Right forelimb (tissue), 1 donor: ENCODE measurements around the gene TNS1.

ENCODE experiments used
- DNase-seq: peaks from one replicate; pipeline ENCODE4 v3.0.0-alpha.2; 2018

The TNS1 gene

DNA sequence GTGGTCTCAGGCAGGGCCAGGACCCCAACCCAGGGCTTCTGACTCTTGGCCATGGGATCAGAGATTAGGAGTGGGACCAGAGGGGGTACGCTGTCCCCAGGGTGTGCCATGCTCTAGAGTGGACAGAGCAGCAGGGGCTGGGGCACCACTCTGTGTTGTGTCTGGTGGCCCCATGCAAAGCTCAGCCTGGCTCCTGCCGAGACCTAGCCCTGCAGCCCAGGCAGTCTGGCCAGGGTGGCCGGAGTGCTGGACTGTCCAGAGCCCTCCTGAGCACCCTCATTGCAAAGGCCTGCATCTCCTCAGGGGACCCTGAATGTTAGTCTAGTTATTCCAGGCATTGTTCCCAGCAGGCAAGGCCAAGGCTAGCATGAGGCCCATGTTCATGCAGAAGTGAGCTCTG is 162.3 kb downstream of the TNS1 start:
- no peak for DNase-seq

GRCh38 chr2:217839750-217840107 is 163.1 kb downstream of the TNS1 start:
- DNase-seq = no peak

GRCh38 chr2:217839073-217839749 is 163.6 kb downstream of the TNS1 start:
- DNase-seq = no peak

DNA sequence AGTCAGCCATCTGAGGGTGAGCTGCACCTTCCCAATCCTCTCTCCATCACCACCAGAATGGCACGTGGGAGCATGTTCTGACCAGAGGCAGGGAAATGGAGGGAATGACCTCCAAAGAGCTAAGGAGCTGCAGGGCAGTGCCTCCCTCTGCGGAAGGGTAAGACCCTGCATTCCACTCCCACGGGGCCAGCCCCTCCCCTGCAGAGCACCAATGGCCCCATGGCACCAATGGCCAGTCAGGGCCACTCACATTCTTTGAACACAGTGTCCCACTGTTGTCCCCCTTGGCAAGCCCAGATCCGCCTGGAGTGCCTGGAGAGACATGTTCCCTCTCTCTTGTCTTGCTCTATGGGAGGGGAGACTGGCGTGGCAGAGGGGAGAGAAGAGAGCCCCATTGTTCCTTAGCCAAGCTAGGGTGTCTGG is 164.4 kb downstream of the TNS1 start:
- no peak for DNase-seq

- DNase-seq = no peak
Measured at GRCh38 chr2:217837530-217837929, 165.3 kb downstream of the TNS1 start.

GRCh38 chr2:217836901-217837491 is 165.8 kb downstream of the TNS1 start:
- DNase-seq = peak; percentile 60

GRCh38 chr2:217835931-217836891 is 166.6 kb downstream of the TNS1 start:
- DNase-seq = peak; percentile 89

- DNase-seq = no peak
Measured at GRCh38 chr2:217834744-217835513, 167.9 kb downstream of the TNS1 start.

DNA sequence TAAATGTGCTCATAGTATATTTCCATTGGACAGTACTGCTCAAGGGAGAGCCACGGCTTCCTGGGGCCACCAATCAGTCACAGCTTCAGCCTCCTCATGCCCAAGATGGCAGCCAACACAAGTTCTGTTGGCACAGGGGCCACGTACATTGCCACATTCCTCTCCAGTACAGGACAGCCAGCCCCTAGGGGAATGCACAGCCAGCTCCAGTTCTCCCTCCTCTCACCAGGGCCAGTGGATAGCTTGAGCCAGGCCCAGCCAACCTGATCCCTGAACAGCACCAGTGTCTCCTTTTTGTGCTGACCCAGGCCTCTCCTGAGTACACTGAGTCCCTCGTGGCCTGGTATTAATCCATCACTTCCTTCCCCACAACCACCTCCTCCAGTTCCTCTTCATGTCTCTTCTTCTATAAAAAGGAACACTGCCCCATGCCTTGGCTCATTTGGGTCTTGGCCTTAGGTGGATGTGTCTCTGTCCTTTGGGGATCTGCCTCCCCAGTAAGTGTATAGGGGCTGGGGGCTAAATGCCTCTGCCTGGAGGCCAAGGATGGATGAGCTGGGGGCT is 168.7 kb downstream of the TNS1 start:
- no peak for DNase-seq

GRCh38 chr2:217833439-217833838 is 169.4 kb downstream of the TNS1 start:
- DNase-seq = no peak

- DNase-seq = no peak
Measured at GRCh38 chr2:217832987-217833386, 169.8 kb downstream of the TNS1 start.

- DNase-seq = no peak
Measured at GRCh38 chr2:217832115-217832514, 170.7 kb downstream of the TNS1 start.

GRCh38 chr2:217831306-217831705 is 171.5 kb downstream of the TNS1 start:
- DNase-seq = no peak

- DNase-seq = no peak
Measured at GRCh38 chr2:217830807-217831206, 172.0 kb downstream of the TNS1 start.

DNA sequence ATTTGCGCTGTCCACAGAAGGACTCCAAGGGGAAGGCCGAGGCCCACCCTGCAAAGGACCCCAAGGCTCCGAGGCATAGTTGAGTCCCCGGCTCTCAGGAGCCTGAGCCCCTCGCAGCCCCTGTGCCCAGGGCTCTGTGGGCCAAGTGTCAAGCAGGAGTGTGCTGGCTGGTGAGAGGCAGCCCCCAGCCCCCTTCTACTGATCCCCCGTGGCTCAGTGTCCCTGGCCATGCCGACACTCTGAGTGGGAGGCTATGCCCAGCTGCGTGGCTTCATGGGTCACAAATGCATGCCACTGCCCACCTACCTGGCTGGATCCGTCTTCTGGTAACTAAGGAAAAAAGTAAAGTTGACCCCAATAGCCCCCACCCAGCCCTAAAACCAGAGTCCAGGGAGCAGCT is 172.7 kb downstream of the TNS1 start:
- no peak for DNase-seq

- no peak for DNase-seq
Measured at GRCh38 chr2:217829420-217829819, 173.4 kb downstream of the TNS1 start.

DNA sequence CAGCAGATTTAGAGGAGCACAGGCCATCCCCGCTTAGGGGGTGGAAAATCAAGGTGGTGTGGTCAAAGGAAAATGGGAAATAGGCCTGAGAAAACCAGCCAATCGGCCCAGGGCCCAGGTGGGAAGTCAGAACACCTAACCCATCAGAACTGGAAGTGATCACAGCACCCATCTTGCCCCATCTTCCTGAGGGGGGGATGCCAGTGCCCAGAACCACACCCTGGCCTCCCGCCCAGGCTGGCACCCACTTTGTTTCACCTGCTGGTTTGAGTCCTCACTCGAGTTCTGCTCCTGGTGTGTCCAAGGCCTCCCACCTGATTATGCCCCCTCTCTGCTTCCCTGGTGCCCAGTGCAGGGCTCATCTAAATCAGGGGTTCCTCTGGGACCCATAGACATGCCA is 174.5 kb downstream of the TNS1 start:
- DNase-seq = no peak

DNA sequence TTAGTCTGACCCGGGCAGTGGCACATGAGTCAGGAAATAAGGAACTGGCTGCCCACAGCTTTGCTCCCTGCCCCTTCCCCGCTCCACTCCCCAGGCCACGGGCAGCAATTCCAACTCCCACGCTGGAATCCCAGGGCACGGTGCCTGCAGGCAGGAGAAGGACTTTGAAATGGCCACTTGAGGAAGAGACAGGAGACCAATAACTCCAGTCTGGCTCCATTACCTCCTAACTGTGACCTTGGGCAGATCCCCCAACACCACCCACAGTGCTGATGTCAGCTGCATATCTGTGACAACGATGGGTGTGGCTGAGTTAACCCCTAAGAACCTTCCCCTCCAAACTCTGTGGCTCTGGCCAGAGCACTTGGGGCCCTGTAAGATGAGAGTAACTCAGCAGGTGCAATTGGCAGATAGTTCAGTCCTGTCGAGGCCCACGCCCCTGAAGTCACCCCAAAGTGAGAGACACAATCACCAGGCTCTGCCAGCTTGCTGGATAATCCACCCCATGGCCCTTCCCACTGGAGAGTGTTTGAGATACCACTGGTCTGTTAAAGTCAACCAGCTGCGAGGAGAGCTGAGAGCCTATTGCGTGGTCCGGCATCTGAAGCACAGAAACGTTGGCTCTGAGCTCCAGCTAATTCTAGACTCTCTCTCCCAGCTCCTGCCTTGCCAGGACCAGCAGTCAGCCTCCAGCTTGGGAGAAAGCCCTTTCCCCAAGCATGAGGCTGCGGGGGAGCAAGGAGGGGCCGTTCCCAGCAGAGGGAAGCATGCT is 175.2 kb downstream of the TNS1 start:
- DNase-seq = peak; percentile 62

DNA sequence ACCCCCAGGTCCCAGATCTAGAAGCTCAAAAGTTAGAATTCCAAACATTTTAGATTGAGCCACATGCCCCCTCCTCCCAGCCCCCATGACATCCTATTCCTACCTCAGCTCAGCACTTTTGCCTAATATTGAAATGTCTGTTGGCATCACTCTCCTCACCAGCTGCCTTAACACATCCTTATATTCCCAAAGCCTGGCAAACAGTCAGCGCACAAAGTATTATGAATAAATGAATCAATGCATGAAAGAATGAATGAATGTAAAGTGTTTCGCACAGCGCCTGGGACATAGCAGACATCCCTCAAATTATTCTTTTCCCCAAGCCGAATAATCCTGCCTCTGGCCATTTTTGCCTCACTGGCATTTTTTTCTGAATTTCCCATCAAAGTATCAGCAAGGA is 175.8 kb downstream of the TNS1 start:
- DNase-seq = no peak

GRCh38 chr2:217826520-217826919 is 176.3 kb downstream of the TNS1 start:
- DNase-seq = peak; percentile 58

DNA sequence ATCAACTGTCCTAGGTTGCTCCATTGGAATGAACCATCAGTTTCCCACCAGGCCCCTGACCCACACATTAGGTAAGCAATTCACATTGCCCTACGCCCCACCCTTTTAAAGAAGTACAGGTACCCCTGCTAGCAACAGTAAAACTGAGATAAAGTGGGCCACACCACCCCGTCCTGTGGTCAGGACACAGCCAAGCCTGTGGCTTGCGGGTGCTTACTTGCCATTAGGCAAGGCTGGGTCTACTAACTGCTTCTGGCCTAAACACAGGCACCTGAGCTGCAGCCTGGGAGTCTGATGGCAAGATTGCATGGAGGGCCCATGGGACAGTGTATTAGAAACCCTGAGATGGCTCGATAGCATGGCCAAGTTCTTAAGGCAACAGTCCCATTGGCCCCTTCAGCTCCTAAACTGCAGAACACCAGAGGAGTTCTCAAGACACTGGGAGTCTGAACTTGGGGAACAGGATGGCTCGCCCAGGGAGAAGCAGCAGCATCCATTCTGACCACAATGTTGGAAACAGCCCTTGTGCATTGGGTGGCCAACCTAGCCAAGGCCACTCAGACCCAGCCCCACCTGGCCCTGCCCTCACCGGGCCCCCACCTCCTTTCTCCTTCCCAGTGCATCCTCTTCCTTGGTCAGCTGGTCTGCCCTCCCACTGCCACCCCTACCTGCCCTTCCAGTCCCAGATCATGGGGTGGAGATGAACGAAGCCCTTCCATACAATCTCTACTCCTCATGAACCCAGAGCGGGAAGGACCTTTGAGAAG is 177.1 kb downstream of the TNS1 start:
- DNase-seq = no peak
